ENCODE results near the gene NEMP1. TPM values are rescaled to one million over a fixed set of nuclear protein-coding genes. Genes with fewer than 3 reads are reported as not detected.
A peak's percentile ranks its signal among the peaks of the same experiment; 100 is the strongest.
"Not testable (repeated sequence)": the region's sequence is repeated elsewhere in the genome, so short reads cannot be mapped to it uniquely, and the experiment has no call there.

The NEMP1 gene
- total RNA-seq, 1 donor from 2014 or later, result 7.8 TPM

DNA sequence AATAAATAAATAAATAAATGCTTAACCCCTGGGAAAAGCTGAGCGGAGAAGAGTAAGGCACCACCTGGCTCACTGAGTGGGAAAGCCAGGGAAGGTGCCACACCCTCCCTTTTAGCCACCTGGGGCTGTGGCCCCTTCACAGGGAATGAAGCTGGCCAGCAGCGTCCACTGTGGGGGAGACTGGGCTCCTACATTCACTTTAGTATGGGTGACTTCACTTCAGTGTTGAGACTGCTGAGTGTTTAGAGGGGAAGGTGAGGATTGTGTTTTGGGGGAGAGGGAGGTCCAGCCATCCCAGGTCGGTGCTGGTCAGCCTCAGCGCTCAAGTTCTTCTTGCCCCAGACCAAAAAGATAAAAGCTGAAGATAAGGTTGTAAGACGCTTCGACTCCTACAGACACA is 11.9 kb upstream of the NEMP1 start:
- DNase-seq, result no peak

DNA sequence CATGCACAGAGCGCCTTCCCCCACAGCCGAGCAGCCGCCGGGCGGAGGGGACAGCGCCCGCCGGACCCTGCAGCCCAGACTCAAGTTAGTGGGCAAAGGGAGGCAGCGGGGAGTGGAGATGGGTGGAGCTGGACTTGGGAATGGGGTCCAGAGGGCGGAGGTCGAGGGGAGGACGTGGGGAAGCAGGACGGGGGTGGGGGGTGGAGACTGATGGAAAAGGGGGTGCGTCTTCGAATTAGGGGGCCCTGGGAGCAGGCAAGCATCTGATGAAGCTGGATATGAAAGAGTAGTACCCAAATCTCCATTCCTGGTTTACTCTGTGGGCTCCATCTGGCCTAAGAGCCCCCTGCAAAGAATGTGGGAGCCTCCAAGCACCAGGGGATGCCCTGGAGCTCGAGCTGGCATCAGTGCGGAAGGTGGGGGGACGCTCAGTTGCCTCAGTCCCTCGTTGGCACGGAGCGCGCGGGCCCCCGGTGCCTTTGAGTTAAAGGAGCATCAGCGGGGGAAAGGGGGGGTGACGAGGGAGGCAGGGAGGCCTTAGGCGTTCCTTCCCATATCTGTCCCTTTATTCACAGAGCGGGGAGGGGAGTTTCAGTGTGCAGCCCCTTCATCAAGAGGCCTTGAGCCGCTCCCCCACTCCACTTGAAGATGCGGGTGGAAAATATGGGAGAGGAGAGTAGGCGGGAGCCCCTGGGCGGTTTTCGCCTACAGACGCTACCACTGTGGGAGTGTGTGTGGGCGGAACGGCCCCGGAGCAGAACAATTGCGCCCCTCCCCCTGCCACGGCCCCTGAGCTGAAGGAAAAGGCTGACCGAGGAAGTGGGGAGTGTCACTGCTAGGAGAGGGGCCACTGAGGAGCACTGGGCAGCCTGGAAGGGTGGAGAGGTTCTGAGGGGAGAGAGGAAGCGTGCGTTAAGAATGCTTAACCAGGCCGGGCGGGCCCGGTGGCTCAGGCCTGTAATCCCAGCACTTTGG is 11.0 kb upstream of the NEMP1 start:
- DNase-seq, result peak; percentile 76

DNA sequence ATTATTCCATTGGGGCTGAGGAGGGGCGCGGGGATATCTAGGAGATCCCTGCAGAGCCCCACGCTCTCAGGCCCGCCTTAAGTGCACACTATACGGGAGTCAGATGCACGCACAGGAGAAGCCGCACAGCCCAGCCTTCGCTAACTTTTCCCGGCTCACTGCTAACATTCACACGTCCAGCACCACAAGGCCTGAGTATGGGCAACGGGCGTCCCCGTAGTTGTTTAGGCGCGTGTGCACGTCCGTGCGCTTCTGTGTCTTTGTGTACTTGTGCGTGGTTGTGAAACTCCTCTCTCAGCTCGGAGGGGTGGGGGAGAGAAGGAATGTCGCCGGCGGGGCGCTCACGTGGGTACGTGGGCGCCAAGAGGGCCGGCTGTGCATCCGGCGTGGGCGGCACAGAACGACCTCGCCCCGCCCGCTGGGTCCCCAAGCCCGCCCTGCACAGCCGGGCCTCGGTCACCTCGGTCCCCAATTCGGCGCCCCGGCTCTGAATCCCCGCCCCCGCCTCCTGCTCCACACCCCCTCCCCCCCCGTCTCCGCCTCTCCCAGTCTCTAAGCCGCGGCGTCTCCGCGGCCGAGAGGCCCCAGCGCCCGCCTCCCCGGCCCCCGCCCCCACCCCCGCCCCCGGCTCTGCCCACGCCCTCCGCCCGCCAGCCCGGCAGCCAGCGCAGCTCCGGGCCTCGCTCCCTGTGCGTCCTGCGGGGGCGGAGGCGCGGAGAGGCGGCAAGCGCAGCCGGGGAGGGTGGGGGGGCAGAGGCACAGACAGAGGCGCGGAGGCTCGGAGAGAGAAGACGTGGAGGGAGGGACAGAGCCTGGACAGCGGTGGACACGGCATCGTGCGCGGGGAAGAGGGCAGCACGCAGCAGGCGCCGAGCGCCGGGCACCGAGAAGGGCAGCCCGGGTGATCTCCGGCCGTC is 10.0 kb upstream of the NEMP1 start, which contains the start of gene NAB2:
Gene NAB2, plus strand, starts transcription at position 761 of the 917 bp plus-strand sequence. CDS start 158 bp downstream, outside the sequence.
- peak; percentile 93 for DNase-seq

DNA sequence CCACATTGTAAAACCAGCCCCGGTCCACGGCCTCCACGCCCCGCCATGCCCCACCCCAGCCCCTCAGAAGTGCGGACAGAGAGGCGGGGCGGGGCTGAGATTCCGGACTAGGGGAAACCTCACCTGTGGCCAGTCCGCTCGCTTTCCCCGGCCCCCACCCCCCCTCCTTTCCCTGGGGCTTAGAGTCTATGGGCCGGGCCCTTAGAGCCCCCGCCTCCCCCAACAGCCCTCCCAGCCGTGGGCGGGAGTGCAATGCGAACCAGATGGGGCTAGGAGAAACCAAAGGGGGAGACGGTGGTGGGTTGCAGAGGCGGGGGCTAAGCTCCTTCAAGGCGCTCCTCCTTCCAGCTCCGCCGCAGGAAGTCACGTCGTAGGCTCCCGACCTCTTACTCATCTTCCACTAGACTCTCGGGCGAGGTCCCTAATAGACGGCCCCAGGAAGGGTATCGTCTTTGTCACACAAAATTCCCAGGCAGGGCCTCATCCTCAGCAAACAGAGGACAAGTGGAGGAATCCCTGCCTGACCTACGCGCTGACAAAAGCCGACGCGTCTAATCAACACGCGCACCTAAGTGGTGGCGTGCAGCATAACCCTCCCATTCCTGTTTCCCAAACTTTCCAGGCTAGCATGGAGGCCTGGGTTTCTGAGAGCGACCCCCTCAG is 9.2 kb upstream of the NEMP1 start:
- peak; percentile 93 for DNase-seq

DNA sequence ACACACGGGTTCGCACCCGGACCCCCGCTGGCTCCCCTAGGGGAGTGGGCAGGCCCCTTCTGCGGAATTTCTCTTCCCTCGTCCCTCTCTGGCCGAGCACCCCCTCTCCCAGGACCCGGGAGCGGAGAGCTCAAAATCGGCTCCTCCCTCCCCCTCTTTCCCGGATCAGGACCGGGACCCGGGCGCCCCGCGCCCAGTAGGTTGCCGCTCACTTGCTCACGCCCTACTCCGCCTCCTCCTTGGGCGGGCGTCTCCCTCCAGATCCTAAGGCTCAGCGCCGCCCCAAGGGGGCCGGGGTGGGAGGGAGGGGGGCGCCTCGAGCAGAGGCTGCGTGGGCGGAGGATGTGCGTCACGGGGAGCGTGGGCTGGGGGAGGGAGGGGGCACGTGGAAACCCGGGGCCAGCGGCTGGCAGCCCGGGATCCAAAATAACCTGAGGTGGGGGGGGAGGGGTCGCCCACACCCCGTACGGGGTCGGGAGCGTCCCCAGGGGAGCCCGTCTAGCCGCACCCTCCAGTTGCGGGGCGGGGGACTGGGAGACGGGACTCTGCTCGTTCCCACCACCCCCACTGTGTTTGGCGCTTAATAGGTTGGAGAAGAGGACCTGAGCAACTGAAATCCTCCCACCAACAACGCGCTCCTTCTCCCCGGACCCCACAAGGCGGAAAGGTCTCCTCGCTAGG is 8.6 kb upstream of the NEMP1 start:
- DNase-seq, result peak; percentile 92

DNA sequence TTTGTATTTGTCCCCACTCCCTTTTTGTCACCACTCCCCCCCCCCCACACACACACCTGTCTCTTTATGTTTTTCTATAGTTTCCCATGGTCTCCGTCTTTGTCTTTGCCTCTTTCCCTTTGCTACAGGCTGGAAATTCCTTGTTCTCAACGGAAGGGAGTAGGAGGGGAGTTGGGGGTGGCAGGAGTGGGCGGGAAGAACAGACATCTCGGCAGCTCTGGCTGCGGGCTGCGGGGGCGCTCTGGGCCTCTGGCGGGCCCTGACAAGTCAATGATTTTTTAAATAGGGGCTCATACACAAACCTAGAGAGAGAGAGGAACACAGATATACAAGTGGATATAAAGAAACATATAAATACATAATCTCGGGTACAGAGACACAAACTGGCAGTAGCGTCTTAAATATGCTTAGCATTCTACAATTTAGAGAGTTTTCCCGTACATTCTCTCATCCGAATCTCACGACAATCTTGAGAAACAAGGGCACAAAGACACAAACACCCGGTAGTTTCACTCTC is 8.0 kb upstream of the NEMP1 start:
- DNase-seq, result peak; percentile 89

DNA sequence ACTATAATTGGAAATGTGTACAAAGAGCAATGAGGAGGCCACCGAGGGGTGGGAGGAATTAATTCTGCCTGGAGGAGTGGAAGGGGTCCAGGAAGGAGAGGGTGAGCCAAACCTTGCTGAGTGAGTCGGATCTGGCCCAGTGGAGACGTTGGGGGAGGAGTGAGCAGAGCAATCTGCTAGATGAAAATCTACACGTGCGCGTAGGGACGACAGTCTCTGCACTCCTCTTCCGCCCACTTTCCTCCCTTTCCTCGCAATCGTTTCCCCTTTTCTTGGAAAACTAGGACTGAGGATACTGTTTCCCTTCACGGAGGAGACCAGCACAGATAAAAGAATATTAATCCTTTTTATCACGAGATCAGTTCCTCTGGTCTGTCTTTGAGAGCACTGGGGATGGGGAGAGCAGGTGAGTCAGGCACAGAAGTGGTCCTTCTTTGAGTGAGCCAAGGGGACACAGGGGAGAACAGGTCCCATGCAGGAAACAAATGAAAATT is 7.5 kb upstream of the NEMP1 start:
- peak; percentile 25 for DNase-seq

DNA sequence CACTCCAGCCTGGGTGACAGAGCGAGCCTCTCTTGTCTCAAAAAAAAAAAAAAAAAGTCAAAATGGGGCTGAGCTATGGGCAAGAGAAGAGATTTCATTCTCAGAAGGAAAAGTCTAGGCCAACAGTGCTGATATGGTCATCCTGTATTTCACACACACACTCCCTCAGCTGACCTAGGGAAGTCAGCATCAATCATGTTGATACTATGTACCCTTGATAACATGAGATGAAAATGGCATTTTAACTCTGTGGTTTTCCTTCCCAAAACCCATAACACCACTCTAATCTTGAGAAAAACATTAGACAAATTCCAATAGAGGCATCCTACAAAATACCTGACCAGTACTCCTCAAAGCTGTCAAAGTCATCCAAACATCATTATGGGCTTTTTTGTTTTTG is 2.3 kb upstream of the NEMP1 start:
- no peak for DNase-seq

DNA sequence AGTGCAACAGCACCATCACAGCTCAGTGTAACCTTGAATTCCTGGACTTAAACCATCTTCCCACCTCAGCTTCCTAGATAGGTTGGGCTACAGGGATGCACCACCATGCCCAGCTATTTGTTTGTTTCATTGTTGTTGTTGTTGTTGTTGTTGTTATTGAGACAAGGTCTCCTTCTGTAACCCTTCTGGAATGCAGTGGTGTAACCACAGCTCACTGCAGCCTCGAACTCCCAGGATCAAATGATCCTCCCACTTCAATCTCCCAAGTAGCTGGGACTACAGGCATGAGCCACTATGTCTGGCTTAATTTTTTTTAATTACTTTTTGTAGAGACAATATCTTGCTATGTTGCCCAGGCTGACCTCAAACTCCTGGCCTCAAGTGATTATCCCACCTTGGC is 1.2 kb upstream of the NEMP1 start:
- no peak for DNase-seq

DNA sequence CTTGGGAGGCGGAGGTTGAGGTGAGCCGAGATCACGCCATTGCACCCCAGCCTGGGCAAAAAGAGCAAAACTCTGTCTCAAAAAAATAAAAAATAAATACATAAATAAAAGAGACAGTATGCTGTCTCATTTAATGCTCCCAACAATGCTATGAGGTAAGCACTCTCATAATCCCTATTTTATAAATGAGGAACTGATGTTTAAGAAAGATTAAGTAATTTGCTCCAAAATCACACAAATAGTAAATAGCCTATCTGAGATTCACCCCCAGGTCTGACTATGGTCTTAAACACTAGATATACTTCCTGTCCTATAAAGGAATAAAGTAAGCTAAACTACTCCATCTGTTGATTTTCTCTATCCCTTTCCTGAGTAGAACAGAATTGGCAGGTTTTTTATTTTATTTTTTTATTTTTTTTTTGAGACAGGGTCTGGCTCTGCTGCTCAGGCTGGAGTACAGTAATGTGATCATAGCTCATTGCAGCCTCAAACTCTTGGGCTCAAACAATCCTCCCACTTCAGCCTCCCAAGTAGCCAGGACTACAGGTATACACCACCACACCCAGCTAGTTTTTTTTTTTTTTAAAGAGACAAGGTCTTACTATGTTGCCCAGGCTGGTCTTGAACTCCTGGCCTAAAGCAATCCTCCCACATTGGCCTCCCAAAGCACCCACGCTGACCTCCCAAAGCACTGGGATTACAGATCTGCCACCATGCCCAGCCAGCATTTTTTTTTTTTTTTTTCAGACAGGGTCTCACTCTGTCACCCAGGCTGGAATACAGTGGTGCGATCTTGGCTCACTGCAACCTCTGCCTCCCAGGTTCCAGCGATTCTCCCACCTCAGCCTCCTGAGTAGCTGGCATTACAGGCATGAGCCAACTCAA is 4.8 kb downstream of the NEMP1 start:
- not testable (repeated sequence) for DNase-seq

DNA sequence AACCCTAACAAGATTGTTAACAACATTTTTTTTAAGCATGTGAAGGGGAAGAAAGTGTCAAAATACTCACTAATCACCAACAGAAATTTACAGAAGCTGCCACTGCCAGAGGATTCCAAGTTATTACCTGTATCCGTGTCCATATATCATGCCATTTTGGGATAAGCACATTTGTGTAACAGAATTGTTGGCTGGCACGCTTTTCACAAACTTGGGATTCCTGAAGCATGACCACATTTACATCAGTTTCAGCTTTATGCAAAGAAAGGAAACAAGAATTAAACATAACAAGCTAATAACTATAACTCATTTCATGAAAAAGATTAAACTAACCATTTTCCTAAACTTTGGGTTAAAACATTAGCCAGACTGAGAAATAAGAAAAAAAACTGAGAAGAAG is 5.9 kb downstream of the NEMP1 start:
- no peak for DNase-seq

DNA sequence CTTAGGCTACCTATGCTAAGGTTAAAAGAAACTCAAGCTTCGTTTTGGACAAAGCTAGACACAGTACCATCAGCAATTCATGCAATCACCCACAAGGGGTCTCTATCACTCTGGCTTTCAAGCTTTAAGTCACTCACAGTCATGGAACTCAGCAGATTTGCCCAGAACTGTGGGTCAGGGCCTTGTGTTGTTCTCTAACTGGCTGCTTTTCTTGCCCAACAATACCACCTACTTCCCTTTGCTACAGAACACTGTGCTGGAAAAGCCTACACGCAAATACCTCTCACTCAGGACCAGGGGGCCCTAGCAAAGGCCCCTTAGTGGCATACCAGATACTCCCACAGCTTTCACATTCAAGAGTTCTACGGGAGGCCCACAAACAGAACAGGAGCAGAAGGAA is 9.1 kb downstream of the NEMP1 start:
- peak; percentile 91 for DNase-seq

DNA sequence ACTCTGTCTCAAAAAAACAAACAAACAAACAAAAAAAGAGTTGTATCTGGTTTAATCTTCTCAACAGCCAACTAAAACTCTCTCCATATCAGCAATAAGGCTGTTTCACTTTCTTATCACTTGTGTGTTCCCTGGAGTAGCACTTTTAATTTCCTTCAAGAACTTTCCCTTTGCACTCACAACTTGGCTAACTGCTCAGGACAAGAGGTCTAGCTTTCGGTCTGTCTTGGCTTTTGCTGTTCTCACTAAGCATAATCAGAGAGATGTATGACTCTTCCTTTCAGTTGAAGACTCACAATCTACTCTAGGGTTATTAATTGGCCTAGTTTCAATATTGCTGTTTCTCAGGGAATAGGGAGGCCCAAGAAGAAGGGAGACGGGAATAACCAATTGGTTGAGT is 12.3 kb downstream of the NEMP1 start:
- DNase-seq, result no peak

DNA sequence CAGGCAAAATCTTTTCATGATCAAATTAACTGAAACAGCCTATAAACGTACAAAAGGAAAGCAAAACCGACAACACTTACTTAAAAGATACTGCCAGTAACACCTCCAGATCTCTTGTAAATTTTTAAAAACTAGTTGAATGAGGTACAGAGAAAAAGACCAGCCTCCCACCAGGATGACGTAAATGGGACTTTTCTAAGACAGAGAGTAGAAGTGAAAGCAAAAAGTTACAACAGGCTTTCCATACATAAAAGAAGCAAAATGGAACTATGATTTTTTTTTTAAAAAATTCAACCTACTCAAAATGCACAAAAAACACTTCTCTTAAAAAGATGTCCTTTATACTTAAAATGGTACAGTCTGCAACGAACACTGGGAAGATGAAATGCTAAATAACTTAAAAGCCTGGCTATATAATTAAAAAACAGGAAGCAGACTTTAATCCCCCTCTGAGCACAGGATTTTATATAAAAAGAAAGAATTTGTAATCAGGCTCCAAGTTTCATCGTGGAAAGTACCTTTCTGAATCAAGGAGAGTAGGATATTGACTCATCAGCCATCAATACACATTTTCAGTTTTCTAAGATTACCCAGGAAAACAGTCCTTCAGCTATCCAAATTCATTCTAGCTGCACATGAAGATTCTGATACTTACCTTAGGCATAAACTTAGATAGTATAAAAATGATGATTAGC is 14.5 kb downstream of the NEMP1 start:
- peak; percentile 37 for DNase-seq

DNA sequence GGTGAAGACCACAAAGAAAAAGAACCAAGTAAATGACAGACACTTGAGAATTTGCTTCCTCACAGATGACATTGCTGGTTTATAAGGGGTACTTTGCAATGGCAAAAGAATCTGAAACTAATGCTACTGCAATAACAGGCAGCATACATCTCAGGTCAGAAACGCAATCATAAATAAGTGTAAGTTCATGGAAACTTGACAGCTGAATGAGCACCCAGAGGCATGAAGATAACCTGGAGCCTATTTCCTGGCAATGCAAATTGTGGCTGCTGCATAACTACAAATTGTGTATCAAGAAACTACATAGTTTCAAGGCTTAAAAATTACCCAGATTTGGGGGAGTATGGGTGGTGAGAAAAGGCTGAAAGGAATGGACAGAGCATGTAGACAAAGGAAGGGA is 20.1 kb downstream of the NEMP1 start:
- no peak for DNase-seq

DNA sequence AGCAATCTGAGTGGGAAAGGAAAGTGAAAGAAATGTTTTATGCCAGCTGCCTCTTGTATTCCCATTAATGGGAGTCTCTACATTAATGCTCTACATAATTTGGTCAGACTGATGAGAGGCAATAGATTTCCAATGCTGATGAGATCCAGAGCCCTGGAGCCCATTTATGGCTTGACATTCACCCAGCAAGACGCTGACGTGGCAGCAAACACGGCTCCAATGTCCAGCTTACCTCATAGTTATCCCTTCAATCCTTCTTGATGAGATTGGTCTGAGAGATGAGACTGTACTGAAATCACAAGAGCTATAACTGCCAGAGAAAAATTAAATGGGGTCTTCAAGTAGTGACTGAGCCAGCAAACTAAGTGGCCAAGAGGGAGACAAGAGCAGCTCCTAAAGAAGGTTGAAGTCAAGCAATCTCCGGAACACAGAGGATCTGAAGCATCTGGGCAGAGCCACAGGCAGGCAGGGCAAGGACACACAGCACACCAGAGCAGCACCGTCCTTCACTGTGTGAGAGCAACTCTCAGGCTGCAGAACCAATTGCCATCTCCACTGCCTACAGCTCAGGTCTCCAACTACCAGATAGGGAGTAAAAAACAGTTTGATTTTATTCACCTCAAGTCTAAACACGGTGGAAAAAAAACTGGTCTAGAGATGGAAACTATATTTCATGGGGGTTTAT is 21.4 kb downstream of the NEMP1 start:
- no peak for DNase-seq

DNA sequence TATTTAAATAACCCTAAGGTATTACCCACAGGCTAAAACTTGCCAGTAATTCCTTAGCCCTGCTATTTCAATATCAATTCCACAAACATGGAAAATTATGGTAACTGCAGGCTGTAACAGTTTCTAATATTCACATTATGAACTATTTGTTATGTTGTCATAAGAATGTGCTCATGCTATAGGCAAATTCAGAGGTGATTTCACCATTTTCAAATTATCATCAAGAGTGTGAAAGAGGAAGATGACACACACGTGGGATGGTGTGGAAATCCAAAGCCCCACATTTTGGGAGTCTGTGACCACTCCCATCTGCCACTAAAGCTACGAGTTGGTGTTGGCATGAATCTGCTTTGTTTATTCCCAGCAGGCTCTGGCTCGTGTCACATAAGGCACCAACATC is 22.8 kb downstream of the NEMP1 start:
- no peak for DNase-seq

DNA sequence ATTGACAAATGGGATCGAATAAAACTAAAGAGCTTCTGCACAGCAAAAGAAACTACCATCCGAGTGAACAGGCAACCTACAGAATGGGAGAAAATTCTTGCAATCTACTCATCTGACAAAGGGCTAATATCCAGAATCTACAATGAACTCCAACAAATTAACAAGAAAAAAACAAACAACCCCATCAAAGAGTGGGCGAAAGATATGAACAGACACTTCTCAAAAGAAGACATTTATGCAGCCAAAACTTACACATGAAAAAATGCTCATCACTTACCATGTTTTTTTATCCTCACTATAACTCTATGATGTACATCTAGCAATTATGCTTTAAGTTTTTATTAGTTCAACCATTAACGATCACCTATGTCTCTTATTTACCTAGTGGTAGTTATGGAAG is 24.7 kb downstream of the NEMP1 start:
- DNase-seq, result not testable (repeated sequence)

DNA sequence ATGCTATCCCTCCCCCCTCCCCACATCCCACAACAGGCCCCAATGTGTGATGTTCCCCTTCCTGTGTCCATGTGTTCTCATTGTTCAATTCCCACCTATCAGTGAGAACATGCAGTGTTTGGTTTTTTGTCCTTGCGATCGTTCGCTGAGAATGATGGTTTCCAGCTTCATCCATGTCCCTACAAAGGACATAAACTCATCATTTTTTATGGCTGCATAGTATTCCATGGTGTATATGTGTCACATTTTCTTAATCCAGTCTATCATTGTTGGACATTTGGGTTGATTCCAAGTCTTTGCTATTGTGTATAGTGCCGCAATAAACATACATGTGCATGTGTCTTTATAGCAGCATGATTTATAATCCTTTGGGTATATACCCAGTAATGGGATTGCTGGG is 25.4 kb downstream of the NEMP1 start:
- not testable (repeated sequence) for DNase-seq

Data from dermis blood vessel endothelial cell (primary cell).